Endodermal cell (in vitro differentiated cells): ENCODE measurements around the gene RABL3. TPM values are rescaled to one million over a fixed set of nuclear protein-coding genes. Genes with fewer than 3 reads are reported as not detected.
"Not testable (repeated sequence)": the region's sequence is repeated elsewhere in the genome, so short reads cannot be mapped to it uniquely, and the experiment has no call there.

Source experiments
- DNase-seq: peaks from one replicate; pipeline ENCODE4 v3.0.0-alpha.2; 2017
- H3K27ac ChIP-seq: 2 replicates; pipeline ENCODE4 v1.5.1; 2013; ENCODE audit warnings: mild to moderate bottlenecking, low read depth, low read length, moderate library complexity
- H3K27me3 ChIP-seq: 2 replicates; pipeline ENCODE4 v1.6.1; 2013; ENCODE audit warnings: mild to moderate bottlenecking, low read length, moderate library complexity; ENCODE audit not compliant: insufficient read depth, control insufficient read depth, poor library complexity, severe bottlenecking
- H3K36me3 ChIP-seq: 2 replicates; pipeline ENCODE4 v1.7.0; 2013; ENCODE audit warnings: mild to moderate bottlenecking, low read length, moderate library complexity; ENCODE audit not compliant: control insufficient read depth, insufficient read depth
- H3K4me1 ChIP-seq: one replicate; pipeline ENCODE4 v1.7.0; 2013; ENCODE audit warnings: low read length; ENCODE audit not compliant: control insufficient read depth, insufficient read depth
- H3K4me3 ChIP-seq: 2 replicates; pipeline ENCODE4 v1.5.1; 2013; ENCODE audit warnings: mild to moderate bottlenecking, low read length, moderate library complexity
- H3K9ac ChIP-seq: 2 replicates; pipeline ENCODE4 v1.6.1; 2013; ENCODE audit warnings: mild to moderate bottlenecking, low read length, moderate library complexity; ENCODE audit not compliant: poor library complexity, severe bottlenecking; ENCODE audit errors: extremely low read depth
- H3K9me3 ChIP-seq: 2 replicates; pipeline ENCODE4 v1.6.1; 2013; ENCODE audit warnings: mild to moderate bottlenecking, low read length, moderate library complexity; ENCODE audit not compliant: control insufficient read depth
- H3K27ac Mint-ChIP-seq: 2 replicates; pipeline ENCODE4 v1.8.0; 2020; ENCODE audit warnings: mixed read lengths
- H3K27me3 Mint-ChIP-seq: 2 replicates; pipeline ENCODE4 v1.8.0; 2021; ENCODE audit warnings: mild to moderate bottlenecking, mixed read lengths; ENCODE audit not compliant: insufficient read depth
- H3K36me3 Mint-ChIP-seq: 2 replicates; pipeline ENCODE4 v1.8.0; 2020; ENCODE audit warnings: low read depth, mixed read lengths
- H3K4me1 Mint-ChIP-seq: 2 replicates; pipeline ENCODE4 v1.8.0; 2020; ENCODE audit warnings: mixed read lengths
- H3K4me3 Mint-ChIP-seq: 2 replicates; pipeline ENCODE4 v1.8.0; 2020; ENCODE audit warnings: mild to moderate bottlenecking, moderate library complexity, mixed read lengths
- H3K9me3 Mint-ChIP-seq: 2 replicates; pipeline ENCODE4 v1.8.0; 2020; ENCODE audit warnings: mild to moderate bottlenecking, mixed read lengths
- WGBS, 2 experiments: methylation state at CpG; one replicate each; pipeline versions ENCODE4 v1.1.5 to v1.1.7; 2013; ENCODE audit warnings: missing lambda C conversion rate in 2 of 2, mixed read lengths in 1 of 2; ENCODE audit not compliant: insufficient coverage in 1 of 2, insufficient read length in 1 of 2; 5-methylcytosine and 5-hydroxymethylcytosine counted together
- long read RNA-seq, 4 experiments: library from polyadenylated mRNA in 2 of 4; library from RNA in 1 of 4; library from capped mRNA in 1 of 4; stranded (forward) in 3 of 4; unstranded in 1 of 4; transcript quantifications; one replicate each; pipeline ENCODE4 v2.0.0, GENCODE V29; 2020 to 2021; ENCODE audit warnings: inconsistent platforms in 1 of 4
- polyA plus RNA-seq, 2 experiments: library from polyadenylated mRNA; stranded (reverse); fragments of 50-300 nt; gene quantifications; one replicate each; pipeline ENCODE4 v1.2.3, GENCODE V29; 2013
- total RNA-seq, 2 donors: library from RNA; stranded (reverse); fragmentation: NEBNext Ultra II Directional in 1 of 2; extraction: Animal tissue kit (Norgen Biotek cat#: 25700) in 1 of 2; gene quantifications; 2 replicates in 1 of 2; 3 replicates in 1 of 2; pipeline ENCODE4 v1.2.1, GENCODE V29; 2021
- TF ChIP-seq, protein P1 (sequence below): fragments of 200-600 bp; sonication (generic); conservative IDR thresholded peaks from 2 replicates; pipeline ENCODE4 v1.5.0; 2021; ENCODE audit warnings: antibody characterized with exemption, mild to moderate bottlenecking

Gene RABL3, protein sequence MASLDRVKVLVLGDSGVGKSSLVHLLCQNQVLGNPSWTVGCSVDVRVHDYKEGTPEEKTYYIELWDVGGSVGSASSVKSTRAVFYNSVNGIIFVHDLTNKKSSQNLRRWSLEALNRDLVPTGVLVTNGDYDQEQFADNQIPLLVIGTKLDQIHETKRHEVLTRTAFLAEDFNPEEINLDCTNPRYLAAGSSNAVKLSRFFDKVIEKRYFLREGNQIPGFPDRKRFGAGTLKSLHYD
- 10 to 100 TPM; 19.6 to 23.0 TPM for total RNA-seq
- 16.7 TPM for polyA plus RNA-seq (2013, experiment 1 of 2)
- polyA plus RNA-seq (2013, experiment 2 of 2), result 14.5 TPM
- long read RNA-seq, experiment 1, partial matches to known transcripts, result 1 of 9 reads
- long read RNA-seq, experiment 1, other reads (novel, unspliced or antisense), result 5 of 9 reads
- long read RNA-seq, experiment 2, transcript RABL3-201 (8 exons, 3,883 nt), result major isoform, 47 of 57 reads
- long read RNA-seq, experiment 2, partial matches to known transcripts, result 0 of 57 reads
- long read RNA-seq, experiment 2, other reads (novel, unspliced or antisense), result 7 of 57 reads
- long read RNA-seq, experiment 3, transcript RABL3-201 (8 exons, 3,883 nt), result major isoform, 69 of 88 reads
- long read RNA-seq, experiment 3, partial matches to known transcripts, result 3 of 88 reads
- long read RNA-seq, experiment 3, other reads (novel, unspliced or antisense), result 10 of 88 reads
- long read RNA-seq, experiment 4, transcript RABL3-201 (8 exons, 3,883 nt), result major isoform, 14 of 22 reads
- long read RNA-seq, experiment 4, partial matches to known transcripts, result 0 of 22 reads
- long read RNA-seq, experiment 4, other reads (novel, unspliced or antisense), result 7 of 22 reads

DNA sequence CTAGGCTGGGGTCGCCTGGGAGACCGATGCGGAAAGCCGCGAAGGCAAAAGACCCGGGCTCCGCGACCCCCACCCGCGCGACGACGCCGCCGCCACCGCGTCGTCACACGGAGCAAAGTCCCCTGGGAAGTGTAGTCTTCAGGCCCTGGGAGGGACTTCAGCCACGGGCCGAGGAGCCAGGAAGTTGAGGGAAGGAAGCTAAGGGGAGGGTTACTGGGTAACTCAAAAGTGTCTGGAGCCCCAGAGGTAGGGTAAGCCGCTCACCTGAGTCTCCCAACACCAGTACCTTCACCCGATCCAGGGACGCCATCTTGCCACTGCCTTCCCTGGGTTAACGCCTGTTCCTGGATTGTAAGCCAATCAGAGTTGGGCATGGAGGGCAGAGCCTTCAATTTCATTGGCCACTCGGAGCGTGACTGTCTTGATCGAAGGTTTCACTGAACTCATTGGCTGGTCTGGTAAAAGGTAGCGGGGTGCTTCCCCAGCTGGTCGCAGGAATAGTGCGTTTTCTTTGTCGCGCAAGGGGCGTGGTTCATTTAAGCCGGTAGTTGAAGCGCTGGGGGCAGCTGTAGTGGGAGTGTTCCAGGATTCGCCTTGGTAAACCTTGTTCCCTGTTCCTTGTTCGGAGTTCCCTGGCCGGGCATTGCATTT lies at the start of gene RABL3, which contains the start of gene GTF2E1:
Gene RABL3 (minus strand): TSS at position 319 of the 651 bp plus-strand sequence. CDS start 9 bp downstream, at position 310.
Gene GTF2E1 (plus strand): TSS at position 547 of the 651 bp plus-strand sequence. CDS start 7,809 bp downstream, outside the sequence.
- Mint-ChIP-seq H3K36me3 (peaks cover 27% of the 10 kb centered on the region), H3K4me1 (peaks cover 15% of the 10 kb centered on the region), H3K27ac (peak within 1 kb of the TSS; percentile 99), H3K27me3 (no peaks in the 10 kb centered on the region), H3K9me3 (peaks cover 23% of the 10 kb centered on the region), H3K4me3 (peak within 1 kb of the TSS; percentile 99)
- Histone ChIP-seq H3K4me3 (peak within 1 kb of the TSS; percentile 94), H3K27ac (peak within 1 kb of the TSS; percentile 94), H3K9me3 (peaks cover 20% of the 10 kb centered on the region), H3K36me3 (peaks cover 16% of the 10 kb centered on the region), H3K4me1 (no peaks in the 10 kb centered on the region), H3K27me3 (no peaks in the 10 kb centered on the region), H3K9ac (peak within 1 kb of the TSS; percentile 95)
- peak; percentile 99 for DNase-seq
- TF ChIP-seq, protein P1, sequence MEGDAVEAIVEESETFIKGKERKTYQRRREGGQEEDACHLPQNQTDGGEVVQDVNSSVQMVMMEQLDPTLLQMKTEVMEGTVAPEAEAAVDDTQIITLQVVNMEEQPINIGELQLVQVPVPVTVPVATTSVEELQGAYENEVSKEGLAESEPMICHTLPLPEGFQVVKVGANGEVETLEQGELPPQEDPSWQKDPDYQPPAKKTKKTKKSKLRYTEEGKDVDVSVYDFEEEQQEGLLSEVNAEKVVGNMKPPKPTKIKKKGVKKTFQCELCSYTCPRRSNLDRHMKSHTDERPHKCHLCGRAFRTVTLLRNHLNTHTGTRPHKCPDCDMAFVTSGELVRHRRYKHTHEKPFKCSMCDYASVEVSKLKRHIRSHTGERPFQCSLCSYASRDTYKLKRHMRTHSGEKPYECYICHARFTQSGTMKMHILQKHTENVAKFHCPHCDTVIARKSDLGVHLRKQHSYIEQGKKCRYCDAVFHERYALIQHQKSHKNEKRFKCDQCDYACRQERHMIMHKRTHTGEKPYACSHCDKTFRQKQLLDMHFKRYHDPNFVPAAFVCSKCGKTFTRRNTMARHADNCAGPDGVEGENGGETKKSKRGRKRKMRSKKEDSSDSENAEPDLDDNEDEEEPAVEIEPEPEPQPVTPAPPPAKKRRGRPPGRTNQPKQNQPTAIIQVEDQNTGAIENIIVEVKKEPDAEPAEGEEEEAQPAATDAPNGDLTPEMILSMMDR, result no peak
- WGBS, 2 experiments, result 0% methylated on average over 6 to 39 of the region's 39 CpGs

- H3K27ac Mint-ChIP-seq, result no peak overlapping the region
- H3K4me3 Mint-ChIP-seq, result no peak overlapping the region
- Histone ChIP-seq H3K36me3 (no peaks in the 10 kb centered on the region), H3K4me1 (no peaks in the 10 kb centered on the region), H3K27me3 (no peaks in the 10 kb centered on the region), H3K9me3 (no peaks in the 10 kb centered on the region), H3K4me3 (no peak overlapping the region), H3K27ac (no peak overlapping the region), H3K9ac (no peak overlapping the region)
- TF ChIP-seq, protein P1, result no peak
- no peak for DNase-seq
- no peaks in the 10 kb centered on the region for H3K36me3 Mint-ChIP-seq
- H3K4me1 Mint-ChIP-seq, result peaks cover 2% of the 10 kb centered on the region
- no peaks in the 10 kb centered on the region for H3K9me3 Mint-ChIP-seq
- no peaks in the 10 kb centered on the region for H3K27me3 Mint-ChIP-seq
- WGBS, 2 experiments, result 86% methylated on average over 1 of the region's 1 CpG
These were observed 49.6 kb upstream of the RABL3 start for GRCh38 chr3:120791913-120792312.

GRCh38 chr3:120791010-120791409 lies 48.7 kb upstream of the RABL3 start:
- H3K27me3 Mint-ChIP-seq, result no peaks in the 10 kb centered on the region
- no peak for DNase-seq
- no peak overlapping the region for H3K27ac Mint-ChIP-seq
- H3K4me1 Mint-ChIP-seq, result peaks cover 2% of the 10 kb centered on the region
- no CpG with 5 or more reads among the region's 1 CpG for WGBS, 2 experiments
- Histone ChIP-seq H3K4me3 (no peak overlapping the region), H3K27ac (no peak overlapping the region), H3K27me3 (no peaks in the 10 kb centered on the region), H3K9me3 (no peaks in the 10 kb centered on the region), H3K9ac (no peak overlapping the region), H3K4me1 (no peaks in the 10 kb centered on the region), H3K36me3 (no peaks in the 10 kb centered on the region)
- H3K9me3 Mint-ChIP-seq, result no peaks in the 10 kb centered on the region
- TF ChIP-seq, protein P1, result no peak
- H3K4me3 Mint-ChIP-seq, result no peak overlapping the region
- peaks cover 2% of the 10 kb centered on the region for H3K36me3 Mint-ChIP-seq

- not testable (repeated sequence) for H3K27me3 Mint-ChIP-seq, H3K27ac Mint-ChIP-seq, H3K4me1 Mint-ChIP-seq, H3K4me1 ChIP-seq, DNase-seq, H3K4me3 Mint-ChIP-seq, H3K4me3 ChIP-seq, H3K27ac ChIP-seq, H3K9me3 ChIP-seq, H3K9ac ChIP-seq, H3K27me3 ChIP-seq, H3K9me3 Mint-ChIP-seq
- H3K36me3 ChIP-seq, result peaks cover 12% of the 10 kb centered on the region
- peaks cover 27% of the 10 kb centered on the region for H3K36me3 Mint-ChIP-seq
- 78 to 81% methylated on average over 3 to 5 of the region's 5 CpGs for WGBS, 2 experiments
These were observed 43.5 kb upstream of the RABL3 start for GRCh38 chr3:120785832-120786231.
